T-helper 1 cell treated with Interleukin-12 subunit alpha and Interleukin-12 subunit beta and Interleukin-4 antibody, amounts not matched to agents 30 ng/mL and 1 ng/mL, for 36 hours (primary cell): ENCODE data around the gene ACSL6. TPM values are rescaled to one million over a fixed set of nuclear protein-coding genes. Genes with fewer than 3 reads are reported as not detected.

Experiments used
- intact Hi-C: fragments of 100-400 bp; cut with micrococcal nuclease; formaldehyde crosslinking; loops from one replicate; pipeline ENCODE4 v1.15.1; 2024
- total RNA-seq: library from RNA; stranded (reverse); gene quantifications from 2 replicates; pipeline ENCODE4 v1.2.3, GENCODE V29; 2022

ACSL6 gene
- total RNA-seq, 1 donor from 2014 or later, result 26.6 TPM

- intact Hi-C loops, result loop anchor here (1.0 to 2.0 kb wide), 4 partner anchors 18 to 367 kb away; partner anchors contain the start of gene RAPGEF6
These were observed 9.6 kb downstream of the ACSL6 start for GRCh38 chr5:132001647-132002561.

DNA sequence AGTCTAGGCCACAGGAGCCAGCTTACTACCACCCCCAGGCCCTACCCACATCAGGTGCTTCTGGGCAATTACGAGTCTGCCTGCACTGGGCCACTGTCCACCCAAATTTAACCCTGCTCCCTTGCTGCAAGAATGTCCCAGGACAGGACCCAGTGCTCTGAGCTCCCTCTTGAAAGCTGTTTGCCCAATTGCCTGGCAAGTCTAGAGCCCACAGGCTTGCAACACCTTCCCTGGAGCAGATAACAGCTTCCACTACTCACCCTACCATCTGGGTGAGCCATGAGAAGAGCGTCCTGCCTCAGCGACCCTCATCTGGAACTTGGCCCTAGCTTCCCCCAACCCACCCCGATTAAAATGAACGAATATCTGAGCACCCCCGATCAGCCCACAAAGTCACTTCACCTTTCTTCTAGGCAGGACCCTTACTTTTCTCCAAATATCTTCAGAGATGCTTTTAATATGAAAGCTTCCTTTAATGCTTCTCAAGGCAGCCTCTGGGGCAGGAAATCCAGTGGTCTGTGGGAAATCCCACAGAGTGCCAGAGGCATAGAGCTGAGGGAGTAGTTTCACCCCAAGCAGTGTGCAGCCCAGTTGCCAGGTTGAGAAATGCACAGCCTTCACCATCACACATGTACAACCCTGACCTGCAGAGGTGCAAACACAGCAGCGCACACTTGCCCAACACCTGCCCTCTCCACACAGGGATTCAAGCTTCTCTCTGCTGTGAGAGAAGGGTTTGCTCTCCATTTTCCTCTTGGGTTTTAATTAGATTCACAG lies 10.6 kb downstream of the ACSL6 start:
- intact Hi-C loops, result loop anchor here (1.0 to 2.0 kb wide), 4 partner anchors 19 to 366 kb away; partner anchors contain the start of gene RAPGEF6

DNA sequence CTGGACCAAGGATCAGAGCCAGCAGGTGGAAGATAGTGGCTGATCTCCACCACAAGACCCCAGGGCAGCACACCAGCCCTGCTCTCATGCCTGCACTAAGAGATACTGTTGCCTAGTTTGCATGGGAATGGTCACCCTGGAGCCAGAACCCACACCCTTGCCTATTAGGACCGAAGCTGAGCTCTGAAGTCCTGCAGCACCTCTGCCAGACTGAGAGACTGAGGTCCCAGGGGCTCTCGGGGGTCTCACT lies 11.3 kb downstream of the ACSL6 start:
- intact Hi-C loops, result loop anchor here (2.0 kb wide), 2 partner anchors 25 to 365 kb away; partner anchors contain the start of gene RAPGEF6

- intact Hi-C loops, result loop anchor here (2.0 kb wide), 2 partner anchors 25 to 365 kb away; partner anchors contain the start of gene RAPGEF6
These were observed 11.8 kb downstream of the ACSL6 start for GRCh38 chr5:131999441-132000240.

- intact Hi-C loops, result no loop called here
These were observed 12.4 kb downstream of the ACSL6 start for GRCh38 chr5:131999041-131999440.

DNA sequence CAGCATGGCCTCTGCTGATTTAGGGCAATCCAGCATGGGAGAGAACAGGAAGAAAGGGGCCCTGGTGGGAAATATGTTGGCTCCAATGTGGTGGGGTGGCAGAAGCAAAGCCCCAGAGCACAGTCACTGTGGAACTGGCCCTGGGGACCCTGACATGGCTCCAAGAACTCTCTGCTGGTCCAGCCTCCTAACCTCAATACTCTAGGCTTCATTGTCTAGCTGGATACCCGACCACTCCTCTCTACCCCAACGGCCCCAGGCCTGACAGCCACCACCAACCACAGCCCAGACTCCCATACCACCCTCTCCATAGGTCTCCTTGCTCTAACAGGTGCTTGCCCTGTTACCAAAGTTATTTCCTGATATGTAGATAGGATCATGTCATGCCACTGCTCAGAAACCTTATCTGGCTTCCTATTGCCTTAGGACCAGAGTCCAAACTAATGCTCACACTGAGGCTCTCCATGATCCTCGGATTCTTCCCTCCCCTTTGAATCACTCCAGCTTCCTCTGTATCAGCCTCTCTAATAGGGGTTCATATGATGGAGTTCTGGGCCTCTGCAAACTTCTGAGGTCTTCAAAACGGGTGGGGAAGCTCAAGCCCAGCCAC lies 12.9 kb downstream of the ACSL6 start:
- intact Hi-C loops, result no loop called here

- intact Hi-C loops, result no loop called here
These were observed 13.7 kb downstream of the ACSL6 start for GRCh38 chr5:131997727-131998117.

GRCh38 chr5:131997026-131997726 lies 14.3 kb downstream of the ACSL6 start:
- intact Hi-C loops, result no loop called here

- intact Hi-C loops, result no loop called here
These were observed 15.0 kb downstream of the ACSL6 start for GRCh38 chr5:131996210-131997025.

DNA sequence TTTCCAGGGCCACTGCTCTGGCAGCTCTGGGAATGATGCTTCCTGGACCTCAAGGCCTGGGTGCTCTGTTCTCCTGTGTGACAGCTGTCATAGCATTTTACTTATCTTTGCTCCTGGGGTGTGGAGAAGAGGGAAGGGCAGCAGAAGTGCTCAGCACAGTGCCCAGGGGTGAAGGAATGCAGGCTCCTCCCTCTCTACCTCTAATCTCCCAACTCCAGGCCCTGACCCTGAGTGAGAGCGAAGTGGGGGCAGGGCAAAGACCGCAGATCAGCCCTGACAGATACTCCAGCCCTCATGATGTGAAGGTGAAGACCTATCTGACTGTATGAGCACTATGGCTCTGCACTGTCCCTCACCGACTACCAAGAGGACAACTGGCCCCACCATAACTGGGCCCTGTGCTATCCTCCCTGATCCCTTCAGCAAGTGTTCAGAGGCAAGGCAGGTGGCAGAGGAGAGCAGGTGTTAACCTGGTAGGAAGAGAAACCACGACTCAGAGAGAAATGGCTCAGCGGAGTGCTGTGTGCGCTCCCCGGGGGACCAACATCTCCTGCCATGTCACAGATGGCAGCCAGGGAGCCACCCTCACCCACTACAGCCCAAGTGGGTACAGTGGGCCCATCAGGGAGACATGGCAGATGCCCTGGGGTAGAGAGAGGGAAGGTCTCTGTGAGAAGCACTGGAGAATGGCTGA lies 16.8 kb downstream of the ACSL6 start:
- intact Hi-C loops, result no loop called here

DNA sequence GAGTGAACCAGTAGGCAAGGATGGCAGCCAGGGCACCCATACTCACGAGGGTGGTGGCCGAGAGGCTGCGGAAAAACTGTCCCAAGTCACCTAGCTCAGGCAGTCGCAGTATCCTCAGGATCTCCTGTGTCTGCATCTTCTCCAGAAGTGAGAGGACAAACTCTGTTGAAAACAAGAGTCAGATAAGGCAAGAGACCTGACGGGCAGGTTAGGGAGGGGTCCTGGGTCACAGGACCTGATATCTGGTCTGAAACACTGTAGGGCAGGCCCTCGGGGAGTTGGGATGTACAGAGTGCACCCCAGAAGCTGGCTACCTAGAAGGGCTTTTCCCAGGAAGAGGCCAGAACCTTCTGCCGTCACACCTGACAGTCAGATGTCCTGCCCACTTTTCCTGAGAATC lies 17.4 kb downstream of the ACSL6 start:
- intact Hi-C loops, result no loop called here

DNA sequence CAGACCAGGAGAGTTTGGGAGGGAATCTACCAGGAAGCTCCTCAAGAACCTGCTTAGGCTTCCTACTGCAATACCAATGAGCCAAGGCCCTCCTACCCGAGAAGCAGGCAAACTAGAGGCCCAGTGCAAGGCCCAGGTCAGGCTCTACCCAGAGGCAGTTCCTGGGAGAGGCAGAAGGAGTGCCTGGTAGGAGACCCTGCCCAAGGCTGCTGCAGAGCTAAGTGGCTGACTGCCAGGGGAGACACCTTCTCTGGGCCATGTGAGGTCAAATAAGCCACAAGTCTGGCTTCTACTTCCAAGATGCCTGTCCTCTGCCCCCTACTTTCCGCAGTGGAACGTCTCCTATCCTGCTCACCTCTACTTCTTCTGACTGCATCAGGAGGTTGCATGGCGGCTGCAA lies 17.8 kb downstream of the ACSL6 start:
- intact Hi-C loops, result no loop called here

- intact Hi-C loops, result no loop called here
These were observed 19.1 kb downstream of the ACSL6 start for GRCh38 chr5:131992370-131992769.

- intact Hi-C loops, result no loop called here
These were observed 19.7 kb downstream of the ACSL6 start for GRCh38 chr5:131991593-131992324.

- intact Hi-C loops, result no loop called here
These were observed 20.7 kb downstream of the ACSL6 start for GRCh38 chr5:131990716-131991115.

GRCh38 chr5:131988601-131989000 lies 22.9 kb downstream of the ACSL6 start:
- intact Hi-C loops, result no loop called here

- intact Hi-C loops, result no loop called here
These were observed 24.2 kb downstream of the ACSL6 start for GRCh38 chr5:131987251-131987650.

GRCh38 chr5:131986161-131986912 lies 25.1 kb downstream of the ACSL6 start:
- intact Hi-C loops, result no loop called here
